ENCODE measurements around the gene CDC5L. TPM values are rescaled to one million over a fixed set of nuclear protein-coding genes. Genes with fewer than 3 reads are reported as not detected.

Gene CDC5L
- total RNA-seq, 2 donors from 2014 or later = 16.4 to 16.5 TPM

- no peaks in the 10 kb centered on the region for H3K27me3 ChIP-seq
- no peaks in the 10 kb centered on the region for H3K36me3 ChIP-seq
- H3K27ac ChIP-seq = no peak overlapping the region
- H3K4me1 ChIP-seq = no peaks in the 10 kb centered on the region
- no peak for TF ChIP-seq CTCF (IDR thresholded peaks at IDR 0.05)
- no peak overlapping the region for H3K4me3 ChIP-seq
- DNase-seq (ENCODE audit: low spot score) = no peak
- no peaks in the 10 kb centered on the region for H3K9me3 ChIP-seq
Observed at GRCh38 chr6:44377484-44377883, 10.0 kb upstream of the CDC5L start.

- no peaks in the 10 kb centered on the region for H3K9me3 ChIP-seq
- no peak overlapping the region for H3K4me3 ChIP-seq
- H3K4me1 ChIP-seq = no peaks in the 10 kb centered on the region
- H3K27me3 ChIP-seq = no peaks in the 10 kb centered on the region
- no peak for TF ChIP-seq CTCF (IDR thresholded peaks at IDR 0.05)
- DNase-seq (ENCODE audit: low spot score) = no peak
- H3K27ac ChIP-seq = no peak overlapping the region
- H3K36me3 ChIP-seq = no peaks in the 10 kb centered on the region
Observed at GRCh38 chr6:44377971-44378370, 9.5 kb upstream of the CDC5L start.

GRCh38 chr6:44381739-44382138 is 5.8 kb upstream of the CDC5L start:
- no peaks in the 10 kb centered on the region for H3K36me3 ChIP-seq
- H3K27ac ChIP-seq = no peak overlapping the region
- peaks cover 0 to 6% of the 10 kb centered on the region in 2 donors for H3K4me1 ChIP-seq
- TF ChIP-seq CTCF (IDR thresholded peaks at IDR 0.05) = no peak
- H3K27me3 ChIP-seq = no peaks in the 10 kb centered on the region
- no peak overlapping the region for H3K4me3 ChIP-seq
- DNase-seq (ENCODE audit: low spot score) = no peak
- H3K9me3 ChIP-seq = no peaks in the 10 kb centered on the region

- H3K27me3 ChIP-seq = no peaks in the 10 kb centered on the region
- H3K9me3 ChIP-seq = no peaks in the 10 kb centered on the region
- peak; percentile 70 for DNase-seq (ENCODE audit: low spot score)
- peaks cover 10% of the 10 kb centered on the region for H3K36me3 ChIP-seq
- H3K27ac ChIP-seq = peak overlapping the region; percentile 98 to 99
- no peak for TF ChIP-seq CTCF (IDR thresholded peaks at IDR 0.05)
- H3K4me1 ChIP-seq = peaks cover 0 to 31% of the 10 kb centered on the region in 2 donors
- peak overlapping the region; percentile 84 to 92 for H3K4me3 ChIP-seq
Observed at GRCh38 chr6:44386364-44386928, 1.1 kb upstream of the CDC5L start.

GRCh38 chr6:44386929-44387345 is 569 bp upstream of the CDC5L start:
- no peak for DNase-seq (ENCODE audit: low spot score)
- peaks cover 13% of the 10 kb centered on the region for H3K36me3 ChIP-seq
- peaks cover 0 to 31% of the 10 kb centered on the region in 2 donors for H3K4me1 ChIP-seq
- H3K27me3 ChIP-seq = no peaks in the 10 kb centered on the region
- H3K4me3 ChIP-seq = peak overlapping the region; percentile 84 to 92
- H3K27ac ChIP-seq = peak overlapping the region; percentile 98 to 99
- no peak for TF ChIP-seq CTCF (IDR thresholded peaks at IDR 0.05)
- no peaks in the 10 kb centered on the region for H3K9me3 ChIP-seq

GRCh38 chr6:44388135-44388487 is 605 bp downstream of the CDC5L start:
- Histone ChIP-seq H3K4me1 (peaks cover 0 to 31% of the 10 kb centered on the region in 2 donors), H3K27me3 (no peaks in the 10 kb centered on the region), H3K27ac (peak overlapping the region; percentile 98 to 99), H3K36me3 (peaks cover 23% of the 10 kb centered on the region), H3K9me3 (no peaks in the 10 kb centered on the region), H3K4me3 (peak overlapping the region; percentile 84 to 92)
- no peak for DNase-seq (ENCODE audit: low spot score)
- TF ChIP-seq CTCF (IDR thresholded peaks at IDR 0.05) = no peak

Measured in right atrium auricular region (tissue), 2 donors.